ENCODE results near the gene GMEB2.
A peak's percentile ranks its signal among the peaks of the same experiment; 100 is the strongest.
"Not testable (repeated sequence)": the region's sequence is repeated elsewhere in the genome, so short reads cannot be mapped to it uniquely, and the experiment has no call there.

The GMEB2 gene

DNA sequence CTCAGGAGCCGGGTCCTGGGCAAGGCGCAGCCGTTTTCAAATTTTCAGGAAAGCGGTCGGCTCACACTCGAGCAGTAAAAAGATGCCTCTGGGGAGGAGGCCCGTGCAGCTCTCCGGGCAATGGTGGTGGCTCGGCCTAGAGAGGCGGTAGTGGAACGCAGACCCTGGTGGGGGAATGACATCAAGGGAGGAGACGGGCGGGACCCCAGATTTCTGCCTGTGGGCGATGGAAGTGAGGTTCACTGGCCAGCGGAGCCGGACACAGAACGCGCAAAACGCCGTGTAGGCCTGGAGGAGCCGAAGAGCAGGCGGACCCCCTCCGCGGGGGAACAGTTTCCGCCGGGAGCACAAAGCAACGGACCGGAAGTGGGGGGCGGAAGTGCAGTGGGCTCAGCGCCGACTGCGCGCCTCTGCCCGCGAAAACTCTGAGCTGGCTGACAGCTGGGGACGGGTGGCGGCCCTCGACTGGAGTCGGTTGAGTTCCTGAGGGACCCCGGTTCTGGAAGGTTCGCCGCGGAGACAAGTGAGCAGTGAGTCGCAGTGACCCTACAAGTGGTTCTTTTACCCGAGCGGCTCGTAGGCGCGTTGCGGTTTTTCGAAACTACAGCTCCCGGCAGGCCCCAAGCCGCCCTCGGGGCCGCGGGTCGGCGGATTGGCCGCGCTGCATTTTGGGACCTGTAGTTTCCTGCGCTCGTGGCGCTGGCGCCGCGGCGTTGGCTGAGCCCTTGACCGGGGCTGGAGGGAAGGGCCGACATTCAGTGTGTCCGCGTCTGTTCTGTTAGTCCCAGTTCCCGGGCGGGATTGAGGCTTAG lies 31.2 kb upstream of the GMEB2 start, which contains the start of gene RTEL1:
RTEL1 (plus strand) TSS at position 376 of the 812 bp plus-strand sequence. CDS start 1,091 bp downstream, outside the sequence.
- H3K4me3 ChIP-seq (ENCODE audit: low read depth in 1 of 2, low read length in 2 of 2): peak within 1 kb of the TSS; percentile 85 to 88
- peaks cover 7 to 24% of the 10 kb centered on the region in 2 donors for H3K4me1 ChIP-seq (ENCODE audit: control insufficient read depth in 1 of 2, insufficient read depth in 2 of 2, low read length in 2 of 2)
- H3K9ac ChIP-seq (ENCODE audit: low read depth in 1 of 2, low read length in 2 of 2): peak within 1 kb of the TSS; percentile 75 to 78
- peaks cover 3 to 14% of the 10 kb centered on the region in 2 donors for H3K27me3 ChIP-seq (ENCODE audit: control insufficient read depth in 1 of 2, insufficient read depth in 2 of 2, low read length in 2 of 2)
- H3K9me3 ChIP-seq (ENCODE audit: control insufficient read depth in 1 of 2, low read length in 2 of 2): no peaks in the 10 kb centered on the region
- peak within 1 kb of the TSS; percentile 75 for H3K27ac ChIP-seq (ENCODE audit: low read depth, low read length)
- H3K36me3 ChIP-seq (ENCODE audit: control insufficient read depth in 1 of 2, insufficient read depth in 2 of 2, low read length in 2 of 2): peaks cover 3 to 25% of the 10 kb centered on the region in 2 donors

DNA sequence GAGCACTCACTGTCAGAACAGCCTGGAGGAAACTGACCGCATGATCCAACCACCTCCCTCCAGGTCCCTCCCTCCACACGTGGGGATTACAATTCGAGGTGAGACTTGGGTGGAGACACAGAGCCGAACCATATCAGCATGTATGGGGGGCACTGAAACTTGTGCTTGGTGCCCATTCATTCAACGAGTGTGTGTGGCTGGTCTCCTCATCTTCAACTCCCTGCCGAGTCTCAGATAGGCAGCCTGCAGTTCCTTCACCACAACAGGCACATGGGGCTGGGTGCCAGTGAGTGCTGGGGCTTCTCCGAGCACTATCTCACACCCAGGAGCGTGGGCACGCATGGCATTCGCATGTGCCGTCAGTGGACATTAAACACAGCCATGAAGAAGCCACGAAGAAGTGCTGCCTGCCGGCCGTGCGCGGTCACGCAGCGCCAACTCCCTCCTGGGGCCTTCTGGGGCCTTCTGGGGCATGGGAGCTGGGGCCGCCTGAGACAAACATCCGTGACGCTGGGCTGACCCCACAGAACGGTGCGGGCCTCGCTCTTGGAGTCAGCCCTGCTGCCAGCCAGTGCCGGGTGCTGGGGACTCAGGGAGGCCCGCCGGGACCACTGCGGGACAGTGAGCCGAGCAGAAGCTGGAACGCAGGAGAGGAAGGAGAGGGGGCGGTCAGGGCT lies 30.5 kb upstream of the GMEB2 start:
- peaks cover 2 to 18% of the 10 kb centered on the region in 2 donors for H3K36me3 ChIP-seq (ENCODE audit: control insufficient read depth in 1 of 2, insufficient read depth in 2 of 2, low read length in 2 of 2)
- peak overlapping the region; percentile 85 to 88 for H3K4me3 ChIP-seq (ENCODE audit: low read depth in 1 of 2, low read length in 2 of 2)
- H3K27ac ChIP-seq (ENCODE audit: low read depth, low read length): no peak overlapping the region
- H3K9ac ChIP-seq (ENCODE audit: low read depth in 1 of 2, low read length in 2 of 2): peak overlapping the region; percentile 75 to 78
- H3K27me3 ChIP-seq (ENCODE audit: control insufficient read depth in 1 of 2, insufficient read depth in 2 of 2, low read length in 2 of 2): peaks cover 3 to 17% of the 10 kb centered on the region in 2 donors
- peaks cover 7 to 24% of the 10 kb centered on the region in 2 donors for H3K4me1 ChIP-seq (ENCODE audit: control insufficient read depth in 1 of 2, insufficient read depth in 2 of 2, low read length in 2 of 2)
- no peaks in the 10 kb centered on the region for H3K9me3 ChIP-seq (ENCODE audit: control insufficient read depth in 1 of 2, low read length in 2 of 2)

DNA sequence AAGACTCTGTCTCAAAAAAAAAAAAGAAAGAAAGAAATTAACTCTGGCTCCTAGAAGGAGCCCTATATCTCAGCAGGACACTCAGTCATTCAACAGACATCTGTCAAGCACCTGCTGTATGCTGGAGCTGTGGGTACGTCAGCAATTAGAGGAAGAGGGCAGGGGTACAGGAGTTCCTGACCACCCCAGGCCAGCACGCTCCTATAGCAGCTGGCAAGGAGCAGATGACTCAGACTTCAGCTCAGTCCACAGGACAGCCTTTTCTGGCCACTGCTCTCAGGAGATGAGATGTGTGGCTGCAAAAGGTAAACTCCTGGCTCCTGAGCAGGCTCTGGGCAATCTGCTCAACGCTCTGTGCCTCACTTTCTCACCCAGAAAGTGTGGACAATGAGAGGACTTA lies 29.6 kb upstream of the GMEB2 start:
- Histone ChIP-seq H3K27me3 (ENCODE audit: control insufficient read depth in 1 of 2, insufficient read depth in 2 of 2, low read length in 2 of 2) (peaks cover 11 to 26% of the 10 kb centered on the region in 2 donors), H3K4me3 (ENCODE audit: low read depth in 1 of 2, low read length in 2 of 2) (no peak overlapping the region), H3K9me3 (ENCODE audit: control insufficient read depth in 1 of 2, low read length in 2 of 2) (no peaks in the 10 kb centered on the region), H3K4me1 (ENCODE audit: control insufficient read depth in 1 of 2, insufficient read depth in 2 of 2, low read length in 2 of 2) (peaks cover 7 to 24% of the 10 kb centered on the region in 2 donors), H3K9ac (ENCODE audit: low read depth in 1 of 2, low read length in 2 of 2) (no peak overlapping the region), H3K27ac (ENCODE audit: low read depth, low read length) (no peak overlapping the region), H3K36me3 (ENCODE audit: control insufficient read depth in 1 of 2, insufficient read depth in 2 of 2, low read length in 2 of 2) (peaks cover 0 to 10% of the 10 kb centered on the region in 2 donors)

DNA sequence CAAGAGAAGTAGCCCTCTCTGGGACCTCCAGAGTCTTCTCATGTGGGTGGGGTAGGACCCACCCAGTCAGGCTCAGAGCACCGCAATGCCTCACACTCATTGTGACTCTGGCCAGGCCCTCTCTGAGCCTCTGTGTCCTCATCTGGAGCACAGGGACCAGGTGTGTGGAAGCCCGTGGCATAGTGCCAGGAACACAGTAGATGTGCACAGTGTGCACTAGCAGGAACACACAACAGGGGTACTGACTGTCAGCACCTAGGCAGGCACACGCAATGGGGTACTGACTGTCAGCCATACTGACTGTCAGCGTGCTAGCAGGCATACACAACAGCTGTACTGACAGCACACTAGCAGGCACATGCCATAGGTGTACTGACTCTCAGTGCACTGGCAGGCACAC lies 28.3 kb upstream of the GMEB2 start:
- Histone ChIP-seq H3K27ac (ENCODE audit: low read depth, low read length) (no peak overlapping the region), H3K36me3 (ENCODE audit: control insufficient read depth in 1 of 2, insufficient read depth in 2 of 2, low read length in 2 of 2) (no peaks in the 10 kb centered on the region), H3K9me3 (ENCODE audit: control insufficient read depth in 1 of 2, low read length in 2 of 2) (no peaks in the 10 kb centered on the region), H3K4me1 (ENCODE audit: control insufficient read depth in 1 of 2, insufficient read depth in 2 of 2, low read length in 2 of 2) (peaks cover 7 to 24% of the 10 kb centered on the region in 2 donors), H3K27me3 (ENCODE audit: control insufficient read depth in 1 of 2, insufficient read depth in 2 of 2, low read length in 2 of 2) (peaks cover 13 to 30% of the 10 kb centered on the region in 2 donors), H3K4me3 (ENCODE audit: low read depth in 1 of 2, low read length in 2 of 2) (no peak overlapping the region), H3K9ac (ENCODE audit: low read depth in 1 of 2, low read length in 2 of 2) (no peak overlapping the region)

DNA sequence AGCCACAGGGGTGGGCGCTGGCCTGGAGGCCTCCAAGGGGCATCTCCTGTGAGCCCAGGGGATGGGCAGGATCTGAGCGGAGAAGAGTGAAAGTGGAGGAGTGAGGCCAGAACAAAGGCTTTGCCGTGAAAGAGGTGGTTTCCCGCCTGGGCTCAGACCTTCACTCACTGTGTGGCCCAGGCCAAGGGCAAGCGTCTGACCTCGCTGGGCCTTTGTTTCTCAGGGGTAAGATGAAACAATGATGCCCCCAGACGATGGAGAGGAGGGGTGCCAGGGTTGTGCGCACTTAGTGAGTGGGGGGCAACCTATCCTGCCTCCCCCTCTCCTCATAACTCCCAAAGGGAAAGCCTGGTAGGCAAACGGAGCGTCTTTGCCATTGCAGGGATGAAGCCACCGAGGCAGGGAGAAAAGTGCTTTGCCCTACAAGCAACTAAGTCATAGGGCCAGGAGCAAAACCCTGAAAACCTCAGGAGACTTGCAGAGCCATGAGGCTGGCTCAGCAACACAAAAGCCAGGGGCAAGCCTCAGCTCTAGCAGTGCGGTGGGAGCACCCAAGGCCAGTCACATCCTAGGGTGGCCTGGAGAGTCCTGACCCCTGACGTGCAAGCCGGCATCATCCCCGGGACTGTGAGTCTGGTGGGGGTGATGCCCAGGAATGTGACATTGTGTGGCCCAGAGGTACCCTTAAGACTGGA lies 27.2 kb upstream of the GMEB2 start:
- no peak overlapping the region for H3K9ac ChIP-seq (ENCODE audit: low read depth in 1 of 2, low read length in 2 of 2)
- no peak overlapping the region for H3K27ac ChIP-seq (ENCODE audit: low read depth, low read length)
- H3K4me3 ChIP-seq (ENCODE audit: low read depth in 1 of 2, low read length in 2 of 2): peak overlapping the region; percentile 51 to 56
- H3K9me3 ChIP-seq (ENCODE audit: control insufficient read depth in 1 of 2, low read length in 2 of 2): no peaks in the 10 kb centered on the region
- peaks cover 13 to 30% of the 10 kb centered on the region in 2 donors for H3K27me3 ChIP-seq (ENCODE audit: control insufficient read depth in 1 of 2, insufficient read depth in 2 of 2, low read length in 2 of 2)
- no peaks in the 10 kb centered on the region for H3K36me3 ChIP-seq (ENCODE audit: control insufficient read depth in 1 of 2, insufficient read depth in 2 of 2, low read length in 2 of 2)
- H3K4me1 ChIP-seq (ENCODE audit: control insufficient read depth in 1 of 2, insufficient read depth in 2 of 2, low read length in 2 of 2): peaks cover 3 to 20% of the 10 kb centered on the region in 2 donors

DNA sequence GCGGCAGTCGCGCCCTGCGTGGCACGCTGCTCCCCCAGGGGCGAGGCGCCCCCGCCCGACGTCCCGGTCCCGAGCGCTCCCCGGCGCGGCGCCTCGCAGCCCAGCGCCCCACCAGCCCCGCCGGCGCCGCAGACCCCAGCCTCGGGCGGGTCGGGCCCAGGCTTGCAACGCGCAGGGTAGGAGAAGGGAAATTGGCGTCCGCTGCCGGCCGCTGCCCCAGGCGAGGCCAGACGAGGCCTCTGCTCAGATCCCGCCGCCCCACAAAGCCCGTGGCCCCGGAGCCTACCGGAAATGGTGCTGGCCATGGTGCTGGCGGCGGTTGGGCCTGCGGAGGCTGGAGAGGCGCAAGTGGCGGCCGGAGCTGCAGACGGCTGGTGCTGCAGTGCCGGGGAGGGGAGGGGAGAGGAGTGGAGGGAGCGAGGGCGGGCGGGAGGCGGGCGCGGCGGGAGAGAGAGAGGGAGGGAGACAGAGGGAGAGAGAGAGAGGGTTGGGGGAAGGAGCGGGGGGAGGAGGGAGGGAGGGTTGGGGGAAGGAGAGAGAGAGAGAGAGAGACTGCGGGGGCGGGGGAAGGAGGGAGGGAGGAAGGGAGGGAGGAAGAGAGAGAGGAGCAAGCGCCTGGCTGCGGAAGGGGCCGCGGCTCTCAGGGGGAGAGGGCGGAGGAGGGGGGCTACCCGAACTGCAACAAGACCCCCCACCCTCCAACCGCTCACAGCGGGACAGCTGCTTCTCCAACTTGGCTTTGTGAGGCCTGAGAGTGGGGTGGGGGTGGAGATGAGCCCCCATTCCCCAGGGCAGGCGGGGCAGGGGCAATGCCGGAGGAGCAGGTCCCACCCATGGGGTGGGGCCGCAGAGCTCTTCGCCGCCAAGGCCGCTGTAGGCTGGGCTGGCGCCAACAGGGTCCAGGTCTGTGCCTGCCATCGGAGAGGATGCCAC lies 26.4 kb upstream of the GMEB2 start, which contains the start of gene STMN3:
STMN3 (minus strand) TSS at position 384 of the 933 bp plus-strand sequence; CDS start at position 305, 79 bp downstream.
- H3K27me3 ChIP-seq (ENCODE audit: control insufficient read depth in 1 of 2, insufficient read depth in 2 of 2, low read length in 2 of 2): peaks cover 13 to 30% of the 10 kb centered on the region in 2 donors
- H3K4me1 ChIP-seq (ENCODE audit: control insufficient read depth in 1 of 2, insufficient read depth in 2 of 2, low read length in 2 of 2): peaks cover 0 to 15% of the 10 kb centered on the region in 2 donors
- H3K4me3 ChIP-seq (ENCODE audit: low read depth in 1 of 2, low read length in 2 of 2): peak within 1 kb of the TSS; percentile 51 to 56
- no peaks in the 10 kb centered on the region for H3K9me3 ChIP-seq (ENCODE audit: control insufficient read depth in 1 of 2, low read length in 2 of 2)
- H3K36me3 ChIP-seq (ENCODE audit: control insufficient read depth in 1 of 2, insufficient read depth in 2 of 2, low read length in 2 of 2): no peaks in the 10 kb centered on the region
- peak within 1 kb of the TSS; percentile 20 for H3K27ac ChIP-seq (ENCODE audit: low read depth, low read length)
- no peak within 1 kb of the TSS for H3K9ac ChIP-seq (ENCODE audit: low read depth in 1 of 2, low read length in 2 of 2)

DNA sequence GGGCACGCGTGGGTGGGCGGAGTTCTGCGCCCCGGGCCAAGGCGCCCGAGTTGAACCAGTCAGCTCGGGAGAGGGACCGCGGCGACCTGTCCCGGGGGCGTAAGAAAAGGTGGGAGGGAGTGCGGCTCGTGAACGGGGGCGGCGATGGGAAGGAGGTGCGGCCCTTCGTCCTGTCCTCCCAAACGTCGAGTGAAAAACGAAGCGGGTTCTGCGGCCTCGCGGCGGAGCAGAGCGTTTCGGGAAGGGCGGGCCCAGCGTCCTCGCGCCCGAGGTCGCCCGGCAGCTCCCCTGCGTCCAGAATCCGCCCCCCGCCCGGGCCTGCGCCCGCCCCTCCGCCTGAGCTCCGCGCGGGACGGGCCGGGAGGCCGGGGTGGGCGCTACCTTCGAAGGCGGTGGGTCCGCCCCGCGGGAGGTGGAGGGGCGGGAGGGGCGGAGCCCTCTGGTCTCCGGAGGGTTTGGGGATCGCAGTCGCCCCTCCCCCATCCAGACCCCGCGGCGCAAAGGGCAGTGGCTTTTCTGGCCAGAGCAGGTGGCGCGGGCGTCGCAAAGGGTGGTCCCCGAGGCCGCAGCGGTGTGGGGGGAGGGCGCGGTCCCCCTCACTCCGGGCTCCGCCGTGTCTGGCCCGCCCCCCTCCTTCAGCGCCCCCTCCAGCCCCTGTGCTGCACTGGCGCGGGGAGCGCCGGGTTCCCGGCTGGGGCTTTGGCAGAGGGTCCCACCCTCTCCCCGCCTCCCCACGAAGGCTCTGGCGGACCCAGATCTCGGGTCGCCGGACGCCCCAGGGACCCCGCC lies 25.5 kb upstream of the GMEB2 start:
- H3K36me3 ChIP-seq (ENCODE audit: control insufficient read depth in 1 of 2, insufficient read depth in 2 of 2, low read length in 2 of 2): no peaks in the 10 kb centered on the region
- peaks cover 13 to 30% of the 10 kb centered on the region in 2 donors for H3K27me3 ChIP-seq (ENCODE audit: control insufficient read depth in 1 of 2, insufficient read depth in 2 of 2, low read length in 2 of 2)
- H3K27ac ChIP-seq (ENCODE audit: low read depth, low read length): no peak overlapping the region
- no peaks in the 10 kb centered on the region for H3K9me3 ChIP-seq (ENCODE audit: control insufficient read depth in 1 of 2, low read length in 2 of 2)
- H3K4me3 ChIP-seq (ENCODE audit: low read depth in 1 of 2, low read length in 2 of 2): peak overlapping the region in 1 of 2 donors; percentile 35
- H3K4me1 ChIP-seq (ENCODE audit: control insufficient read depth in 1 of 2, insufficient read depth in 2 of 2, low read length in 2 of 2): peaks cover 0 to 9% of the 10 kb centered on the region in 2 donors
- H3K9ac ChIP-seq (ENCODE audit: low read depth in 1 of 2, low read length in 2 of 2): no peak overlapping the region

DNA sequence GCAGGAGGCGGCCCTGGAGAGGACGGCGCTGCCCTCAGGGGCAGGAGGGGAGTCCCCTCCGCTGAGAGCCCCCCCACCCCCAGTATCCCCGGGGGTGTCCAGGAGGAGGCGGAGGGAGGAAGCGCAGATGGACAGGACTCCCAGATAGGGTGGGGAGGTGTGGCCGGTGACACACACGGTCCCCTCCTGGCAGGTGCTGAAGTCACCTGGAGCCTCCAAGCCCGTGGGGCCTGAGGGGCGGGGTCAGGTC lies 25.0 kb upstream of the GMEB2 start:
- Histone ChIP-seq H3K27me3 (ENCODE audit: control insufficient read depth in 1 of 2, insufficient read depth in 2 of 2, low read length in 2 of 2) (peaks cover 13 to 30% of the 10 kb centered on the region in 2 donors), H3K9ac (ENCODE audit: low read depth in 1 of 2, low read length in 2 of 2) (no peak overlapping the region)

DNA sequence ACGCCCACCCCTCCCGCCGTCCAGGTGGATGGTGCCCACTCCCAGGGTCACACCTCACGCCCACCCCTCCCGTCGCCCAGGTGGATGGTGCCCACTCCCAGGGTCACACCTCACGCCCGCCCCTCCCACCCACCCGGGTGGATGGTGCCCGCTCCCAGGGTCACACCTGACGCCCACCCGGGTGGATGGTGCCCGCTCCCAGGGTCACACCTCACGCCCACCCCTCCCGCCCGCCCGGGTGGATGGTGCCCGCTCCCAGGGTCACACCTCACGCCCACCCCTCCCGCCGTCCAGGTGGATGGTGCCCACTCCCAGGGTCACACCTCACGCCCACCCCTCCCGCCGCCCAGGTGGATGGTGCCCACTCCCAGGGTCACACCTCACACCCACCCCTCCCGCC lies 23.6 kb upstream of the GMEB2 start:
- H3K9ac ChIP-seq (ENCODE audit: low read depth in 1 of 2, low read length in 2 of 2); H3K27ac ChIP-seq (ENCODE audit: low read depth, low read length); H3K4me3 ChIP-seq (ENCODE audit: low read depth in 1 of 2, low read length in 2 of 2); H3K9me3 ChIP-seq (ENCODE audit: control insufficient read depth in 1 of 2, low read length in 2 of 2); H3K36me3 ChIP-seq (ENCODE audit: control insufficient read depth in 1 of 2, insufficient read depth in 2 of 2, low read length in 2 of 2); H3K4me1 ChIP-seq (ENCODE audit: control insufficient read depth in 1 of 2, insufficient read depth in 2 of 2, low read length in 2 of 2): not testable (repeated sequence)
- H3K27me3 ChIP-seq (ENCODE audit: control insufficient read depth in 1 of 2, insufficient read depth in 2 of 2, low read length in 2 of 2): peaks cover 13 to 29% of the 10 kb centered on the region in 2 donors

More for the DNA sequence above, 25.0 kb upstream of the GMEB2 start:
- Histone ChIP-seq H3K4me3 (ENCODE audit: low read depth in 1 of 2, low read length in 2 of 2) (peak overlapping the region in 1 of 2 donors; percentile 35), H3K9me3 (ENCODE audit: control insufficient read depth in 1 of 2, low read length in 2 of 2) (no peaks in the 10 kb centered on the region), H3K27ac (ENCODE audit: low read depth, low read length) (no peak overlapping the region), H3K4me1 (ENCODE audit: control insufficient read depth in 1 of 2, insufficient read depth in 2 of 2, low read length in 2 of 2) (peaks cover 0 to 5% of the 10 kb centered on the region in 2 donors), H3K36me3 (ENCODE audit: control insufficient read depth in 1 of 2, insufficient read depth in 2 of 2, low read length in 2 of 2) (no peaks in the 10 kb centered on the region)

All from duodenal mucosa (tissue), 2 donors.